Measurements from ENCODE around the gene RPIA. TPM values are rescaled to one million over a fixed set of nuclear protein-coding genes. Genes with fewer than 3 reads are reported as not detected.
"Not testable (repeated sequence)": the region's sequence is repeated elsewhere in the genome, so short reads cannot be mapped to it uniquely, and the experiment has no call there.

RPIA gene
- total and polyA plus RNA-seq, 2 donors = 25.4 to 53.9 TPM

GRCh38 chr2:88754585-88755320, 63.3 kb downstream of the RPIA start:
- H3K27ac ChIP-seq (ENCODE audit: low read depth in 1 of 2, low read length in 1 of 2) = peak overlapping the region; percentile 87 to 99

GRCh38 chr2:88755836-88756235, 64.4 kb downstream of the RPIA start:
- Histone ChIP-seq H3K4me3 (ENCODE audit: low read length in 2 of 2) (no peak overlapping the region), H3K27ac (ENCODE audit: low read depth in 1 of 2, low read length in 1 of 2) (peak overlapping the region; percentile 87 to 99), H3K9me3 (ENCODE audit: control insufficient read depth in 2 of 2, insufficient read depth in 1 of 2, low read length in 1 of 2) (peaks cover 2 to 24% of the 10 kb centered on the region in 2 donors), H3K27me3 (ENCODE audit: control insufficient read depth in 2 of 2, insufficient read depth in 1 of 2, low read length in 1 of 2) (no peaks in the 10 kb centered on the region), H3K36me3 (ENCODE audit: control insufficient read depth in 2 of 2, insufficient read depth in 2 of 2, low read length in 1 of 2) (peaks cover 3 to 7% of the 10 kb centered on the region in 2 donors), H3K4me1 (ENCODE audit: control insufficient read depth in 2 of 2, insufficient read depth in 2 of 2, low read length in 2 of 2) (peaks cover 49 to 58% of the 10 kb centered on the region in 2 donors)
- no peak for DNase-seq (ENCODE audit: low read depth in 6 of 9, low spot score in 9 of 9)
- WGBS = 93% methylated on average over 3 of the region's 3 CpGs

More at GRCh38 chr2:88754585-88755320, 63.3 kb downstream of the RPIA start:
- peaks cover 9 to 11% of the 10 kb centered on the region in 2 donors for H3K36me3 ChIP-seq (ENCODE audit: control insufficient read depth in 2 of 2, insufficient read depth in 2 of 2, low read length in 1 of 2)
- H3K4me3 ChIP-seq (ENCODE audit: low read length in 2 of 2) = peak overlapping the region in 1 of 2 donors; percentile 8
- DNase-seq (ENCODE audit: low read depth in 6 of 9, low spot score in 9 of 9) = peak in 1 of 9 donors; percentile 70
- H3K27me3 ChIP-seq (ENCODE audit: control insufficient read depth in 2 of 2, insufficient read depth in 1 of 2, low read length in 1 of 2) = no peaks in the 10 kb centered on the region
- peaks cover 2 to 22% of the 10 kb centered on the region in 2 donors for H3K9me3 ChIP-seq (ENCODE audit: control insufficient read depth in 2 of 2, insufficient read depth in 1 of 2, low read length in 1 of 2)
- H3K4me1 ChIP-seq (ENCODE audit: control insufficient read depth in 2 of 2, insufficient read depth in 2 of 2, low read length in 2 of 2) = peaks cover 58 to 68% of the 10 kb centered on the region in 2 donors
- WGBS = 32% methylated on average over 6 of the region's 6 CpGs

- no peak for DNase-seq (ENCODE audit: low read depth in 6 of 9, low spot score in 9 of 9)
Observed at GRCh38 chr2:88757025-88757424, 65.6 kb downstream of the RPIA start.

DNA sequence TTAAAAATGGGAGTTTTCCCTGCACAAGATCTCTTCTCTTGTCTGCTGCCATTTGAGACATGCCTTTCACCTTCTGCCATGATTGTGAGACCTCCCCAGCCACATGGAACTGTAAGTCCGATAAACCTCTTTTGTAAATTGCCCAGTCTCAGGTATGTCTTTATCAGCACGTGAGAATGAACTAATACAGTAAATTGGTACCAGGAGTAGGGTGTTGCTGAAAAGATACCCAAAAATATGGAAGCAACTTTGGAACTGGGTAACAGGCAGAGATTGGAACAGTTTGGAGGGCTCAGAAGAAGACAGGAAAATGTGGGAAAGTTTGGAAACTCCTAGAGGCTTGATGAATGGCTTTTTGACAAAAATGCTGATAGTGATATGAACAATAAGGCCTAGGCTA, 67.2 kb downstream of the RPIA start:
- WGBS = 97% methylated on average over 2 of the region's 2 CpGs
- H3K4me3 ChIP-seq (ENCODE audit: low read length in 2 of 2); DNase-seq (ENCODE audit: low read depth in 6 of 9, low spot score in 9 of 9); H3K27ac ChIP-seq (ENCODE audit: low read depth in 1 of 2, low read length in 1 of 2); H3K27me3 ChIP-seq (ENCODE audit: control insufficient read depth in 2 of 2, insufficient read depth in 1 of 2, low read length in 1 of 2); H3K36me3 ChIP-seq (ENCODE audit: control insufficient read depth in 2 of 2, insufficient read depth in 2 of 2, low read length in 1 of 2): not testable (repeated sequence)
- peaks cover 28 to 34% of the 10 kb centered on the region in 2 donors for H3K4me1 ChIP-seq (ENCODE audit: control insufficient read depth in 2 of 2, insufficient read depth in 2 of 2, low read length in 2 of 2)
- H3K9me3 ChIP-seq (ENCODE audit: control insufficient read depth in 2 of 2, insufficient read depth in 1 of 2, low read length in 1 of 2) = peaks cover 2 to 24% of the 10 kb centered on the region in 2 donors

More at GRCh38 chr2:88757025-88757424, 65.6 kb downstream of the RPIA start:
- Histone ChIP-seq H3K36me3 (ENCODE audit: control insufficient read depth in 2 of 2, insufficient read depth in 2 of 2, low read length in 1 of 2) (peaks cover 3% of the 10 kb centered on the region in 2 donors), H3K27me3 (ENCODE audit: control insufficient read depth in 2 of 2, insufficient read depth in 1 of 2, low read length in 1 of 2) (no peaks in the 10 kb centered on the region), H3K4me1 (ENCODE audit: control insufficient read depth in 2 of 2, insufficient read depth in 2 of 2, low read length in 2 of 2) (peaks cover 44 to 51% of the 10 kb centered on the region in 2 donors), H3K9me3 (ENCODE audit: control insufficient read depth in 2 of 2, insufficient read depth in 1 of 2, low read length in 1 of 2) (peaks cover 2 to 24% of the 10 kb centered on the region in 2 donors), H3K4me3 (ENCODE audit: low read length in 2 of 2) (no peak overlapping the region), H3K27ac (ENCODE audit: low read depth in 1 of 2, low read length in 1 of 2) (no peak overlapping the region)
- 98% methylated on average over 8 of the region's 8 CpGs for WGBS

DNA sequence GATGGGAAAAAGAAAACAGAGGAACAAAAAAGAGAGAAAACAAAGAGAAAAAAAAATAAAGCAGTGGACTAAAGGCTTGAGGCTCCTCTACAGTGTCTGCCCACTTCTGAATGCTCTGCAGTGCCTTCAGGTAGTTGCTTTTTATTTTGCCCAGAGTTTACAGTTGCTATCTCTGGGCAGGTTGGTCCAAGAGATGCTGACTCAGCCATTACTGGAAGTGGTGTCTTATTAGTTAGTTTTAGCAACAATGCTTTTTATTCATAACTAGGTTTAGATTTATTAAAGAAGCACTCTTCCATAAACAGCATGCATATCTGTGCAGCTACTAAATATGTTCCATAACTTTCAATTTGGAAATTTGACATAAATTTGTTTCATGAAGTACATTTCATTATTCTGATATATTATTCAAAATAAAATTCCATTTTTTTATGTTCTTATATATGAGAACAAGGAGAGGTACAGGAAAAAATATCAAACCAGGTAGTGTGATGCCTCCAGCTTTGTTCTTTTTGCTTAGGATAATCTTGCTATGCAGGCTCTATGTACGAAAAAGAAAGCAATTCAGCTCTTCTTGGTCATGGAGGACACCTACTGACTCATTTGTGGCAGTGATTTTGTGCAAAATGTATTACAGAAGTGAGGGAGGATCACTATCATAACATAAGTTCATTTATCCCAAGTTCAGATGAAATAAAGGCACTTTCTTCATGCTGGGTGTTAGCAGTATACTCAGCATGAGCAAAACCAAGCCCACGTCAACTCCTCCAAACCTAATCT, 69.5 kb downstream of the RPIA start:
- Histone ChIP-seq H3K4me1 (ENCODE audit: control insufficient read depth in 2 of 2, insufficient read depth in 2 of 2, low read length in 2 of 2) (peaks cover 14 to 21% of the 10 kb centered on the region in 2 donors), H3K27me3 (ENCODE audit: control insufficient read depth in 2 of 2, insufficient read depth in 1 of 2, low read length in 1 of 2) (peaks cover 0 to 14% of the 10 kb centered on the region in 2 donors), H3K36me3 (ENCODE audit: control insufficient read depth in 2 of 2, insufficient read depth in 2 of 2, low read length in 1 of 2) (peaks cover 3% of the 10 kb centered on the region in 2 donors), H3K9me3 (ENCODE audit: control insufficient read depth in 2 of 2, insufficient read depth in 1 of 2, low read length in 1 of 2) (peaks cover 2 to 38% of the 10 kb centered on the region in 2 donors), H3K4me3 (ENCODE audit: low read length in 2 of 2) (no peak overlapping the region), H3K27ac (ENCODE audit: low read depth in 1 of 2, low read length in 1 of 2) (no peak overlapping the region)
- WGBS = 83% methylated on average over 2 of the region's 2 CpGs
- DNase-seq (ENCODE audit: low read depth in 6 of 9, low spot score in 9 of 9) = peak in 1 of 9 donors; percentile 57

DNA sequence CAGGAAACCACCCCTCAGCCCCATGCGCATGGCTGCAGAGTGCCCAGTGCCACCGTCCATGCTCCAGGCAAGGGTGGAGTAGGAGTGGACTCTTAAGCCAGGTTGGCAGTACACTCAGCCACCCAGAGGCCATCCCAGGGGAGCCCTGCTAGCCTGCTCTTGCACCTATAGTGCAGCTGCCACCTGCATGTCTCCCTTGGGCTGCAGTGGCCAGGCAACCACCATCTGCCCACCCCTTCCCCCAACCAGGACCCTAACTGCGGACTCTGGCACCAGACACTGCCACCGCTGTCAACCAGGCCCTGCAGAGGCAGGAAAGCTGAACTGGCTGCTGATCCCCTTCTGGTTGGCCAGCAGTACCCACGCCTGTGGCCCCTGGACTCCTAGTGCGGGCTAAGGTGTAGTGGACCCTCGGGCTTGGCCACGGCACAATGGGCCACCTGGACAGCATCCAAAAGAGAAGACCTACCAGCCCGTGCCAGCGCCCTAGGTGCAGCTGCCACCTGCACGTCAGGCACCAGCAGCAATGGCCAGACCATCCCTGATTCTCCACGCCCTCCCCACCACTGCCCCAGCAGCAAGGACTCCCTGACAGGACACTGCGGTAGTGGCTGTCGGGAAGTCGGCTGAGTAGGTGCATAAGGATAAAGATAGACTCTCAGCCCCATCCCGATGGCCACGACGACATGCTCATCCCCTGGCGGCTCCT, 72.8 kb downstream of the RPIA start:
- H3K9me3 ChIP-seq (ENCODE audit: control insufficient read depth in 2 of 2, insufficient read depth in 1 of 2, low read length in 1 of 2) = peaks cover 1 to 21% of the 10 kb centered on the region in 2 donors
- no peak for DNase-seq (ENCODE audit: low read depth in 6 of 9, low spot score in 9 of 9)
- H3K36me3 ChIP-seq (ENCODE audit: control insufficient read depth in 2 of 2, insufficient read depth in 2 of 2, low read length in 1 of 2) = no peaks in the 10 kb centered on the region
- H3K27me3 ChIP-seq (ENCODE audit: control insufficient read depth in 2 of 2, insufficient read depth in 1 of 2, low read length in 1 of 2) = peaks cover 0 to 14% of the 10 kb centered on the region in 2 donors
- no peak overlapping the region for H3K27ac ChIP-seq (ENCODE audit: low read depth in 1 of 2, low read length in 1 of 2)
- peak overlapping the region; percentile 57 to 71 for H3K4me3 ChIP-seq (ENCODE audit: low read length in 2 of 2)
- 91% methylated on average over 19 of the region's 19 CpGs for WGBS
- H3K4me1 ChIP-seq (ENCODE audit: control insufficient read depth in 2 of 2, insufficient read depth in 2 of 2, low read length in 2 of 2) = peaks cover 7 to 10% of the 10 kb centered on the region in 2 donors

GRCh38 chr2:88764850-88765153, 73.3 kb downstream of the RPIA start:
- Histone ChIP-seq H3K4me1 (ENCODE audit: control insufficient read depth in 2 of 2, insufficient read depth in 2 of 2, low read length in 2 of 2) (peaks cover 7 to 10% of the 10 kb centered on the region in 2 donors), H3K9me3 (ENCODE audit: control insufficient read depth in 2 of 2, insufficient read depth in 1 of 2, low read length in 1 of 2) (peaks cover 0 to 16% of the 10 kb centered on the region in 2 donors), H3K4me3 (ENCODE audit: low read length in 2 of 2) (peak overlapping the region; percentile 57 to 71), H3K27me3 (ENCODE audit: control insufficient read depth in 2 of 2, insufficient read depth in 1 of 2, low read length in 1 of 2) (peaks cover 0 to 14% of the 10 kb centered on the region in 2 donors), H3K27ac (ENCODE audit: low read depth in 1 of 2, low read length in 1 of 2) (peak overlapping the region; percentile 90 to 93), H3K36me3 (ENCODE audit: control insufficient read depth in 2 of 2, insufficient read depth in 2 of 2, low read length in 1 of 2) (no peaks in the 10 kb centered on the region)
- DNase-seq (ENCODE audit: low read depth in 6 of 9, low spot score in 9 of 9) = no peak
- WGBS = 27% methylated on average over 22 of the region's 22 CpGs

DNA sequence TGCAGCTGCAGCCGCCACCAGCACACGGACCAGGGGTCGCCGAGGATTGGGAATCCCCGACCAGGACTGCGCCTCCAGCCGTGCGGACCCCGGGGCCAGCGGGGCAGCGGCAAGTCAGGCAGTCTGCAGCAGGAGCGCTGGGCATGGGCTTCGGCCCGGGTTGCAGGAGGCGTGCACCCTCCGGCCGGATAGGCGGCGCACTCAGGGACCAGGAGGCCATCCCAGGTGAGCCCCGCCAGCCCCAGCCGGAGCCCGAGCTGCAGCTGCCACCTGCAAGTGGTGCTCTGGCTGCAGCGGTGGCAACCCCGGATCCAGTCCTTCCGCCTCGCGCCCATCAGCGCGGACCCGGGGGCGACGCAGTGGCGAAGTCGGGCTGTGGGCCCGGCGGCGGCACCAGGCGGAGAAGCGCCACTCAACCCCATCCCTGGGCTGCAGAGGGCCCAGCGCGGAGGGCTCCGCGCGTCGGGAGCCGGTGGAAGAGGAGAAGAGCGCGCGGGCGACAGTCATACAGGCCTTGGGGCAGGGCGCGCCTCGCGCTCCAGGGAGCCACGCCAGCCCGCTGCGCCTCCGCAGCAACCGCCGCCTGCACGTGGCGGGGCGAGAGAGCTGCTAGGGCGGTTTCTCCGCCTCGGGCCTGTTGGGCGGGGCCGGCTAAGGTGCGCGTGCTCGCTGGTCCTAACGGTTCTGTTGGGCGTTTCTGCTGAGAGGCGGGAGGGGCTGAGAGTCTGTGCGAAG, 73.8 kb downstream of the RPIA start:
- 2% methylated on average over 75 of the region's 75 CpGs for WGBS

More for the DNA sequence above, 73.8 kb downstream of the RPIA start:
- Histone ChIP-seq H3K9me3 (ENCODE audit: control insufficient read depth in 2 of 2, insufficient read depth in 1 of 2, low read length in 1 of 2) (peaks cover 0 to 14% of the 10 kb centered on the region in 2 donors), H3K4me1 (ENCODE audit: control insufficient read depth in 2 of 2, insufficient read depth in 2 of 2, low read length in 2 of 2) (peaks cover 10% of the 10 kb centered on the region in 2 donors), H3K4me3 (ENCODE audit: low read length in 2 of 2) (peak overlapping the region; percentile 57 to 71), H3K27me3 (ENCODE audit: control insufficient read depth in 2 of 2, insufficient read depth in 1 of 2, low read length in 1 of 2) (peaks cover 0 to 14% of the 10 kb centered on the region in 2 donors), H3K36me3 (ENCODE audit: control insufficient read depth in 2 of 2, insufficient read depth in 2 of 2, low read length in 1 of 2) (no peaks in the 10 kb centered on the region), H3K27ac (ENCODE audit: low read depth in 1 of 2, low read length in 1 of 2) (peak overlapping the region; percentile 90 to 93)
- peak in 7 of 9 donors; percentile 45 to 91 (median 78) for DNase-seq (ENCODE audit: low read depth in 6 of 9, low spot score in 9 of 9)

Data from thymus (tissue), 11 donors.